PFSK-1 (cell line): ENCODE data around the gene RPS5.

Experiments used
- FOXP2 ChIP-seq: optimal IDR thresholded peaks from 2 replicates; pipeline ENCODE3; 2011; ENCODE audit warnings: borderline replicate concordance, control low read depth, inconsistent platforms; ENCODE audit not compliant: insufficient read depth; ENCODE audit errors: extremely low read length, extremely low read depth
- POLR2AphosphoS5 ChIP-seq: IDR thresholded peaks from 2 replicates; pipeline ENCODE4 v1.6.1; 2012; ENCODE audit warnings: low read depth, mild to moderate bottlenecking, control low read depth, low read length, moderate library complexity
- SIN3A ChIP-seq: IDR thresholded peaks from 2 replicates; pipeline ENCODE4 v1.6.1; 2012; ENCODE audit warnings: mild to moderate bottlenecking, low read length, moderate library complexity, borderline replicate concordance; ENCODE audit not compliant: insufficient read depth
- TAF1 ChIP-seq: IDR thresholded peaks from 2 replicates; pipeline ENCODE4 v1.6.1; 2012; ENCODE audit warnings: low read length, control low read depth, borderline replicate concordance; ENCODE audit not compliant: insufficient read depth
- TF ChIP-seq, protein P1 (sequence below), 2 experiments: IDR thresholded peaks; 2 replicates each; pipeline versions ENCODE4 v1.6.1 to v1.8.0; 2011 to 2012; ENCODE audit warnings: low read depth in 2 of 2, low read length in 2 of 2, control low read depth in 1 of 2, inconsistent platforms in 1 of 2, mild to moderate bottlenecking in 1 of 2, moderate library complexity in 1 of 2; ENCODE audit not compliant: insufficient read depth in 1 of 2

DNA sequence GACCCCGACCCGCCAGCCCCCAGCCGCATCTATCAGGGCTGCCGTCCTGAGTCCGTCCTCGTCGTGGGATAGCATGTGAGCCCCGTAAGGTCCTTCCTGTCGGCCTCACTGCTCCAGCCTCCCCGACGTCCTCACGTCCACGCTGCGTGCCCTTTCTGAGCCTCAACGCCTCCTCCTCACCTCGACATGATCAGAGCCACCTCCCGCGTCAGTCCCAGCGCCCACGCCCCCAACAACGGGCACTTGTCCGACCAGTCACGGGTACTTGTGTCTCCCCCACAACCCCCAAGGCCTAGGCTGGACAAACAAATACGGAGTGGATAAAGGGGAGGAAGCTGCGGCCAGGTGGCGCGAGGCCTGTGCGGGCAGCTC lies 25.2 kb upstream of the RPS5 start:
- TF ChIP-seq TAF1, result no peak
- TF ChIP-seq, protein P1, sequence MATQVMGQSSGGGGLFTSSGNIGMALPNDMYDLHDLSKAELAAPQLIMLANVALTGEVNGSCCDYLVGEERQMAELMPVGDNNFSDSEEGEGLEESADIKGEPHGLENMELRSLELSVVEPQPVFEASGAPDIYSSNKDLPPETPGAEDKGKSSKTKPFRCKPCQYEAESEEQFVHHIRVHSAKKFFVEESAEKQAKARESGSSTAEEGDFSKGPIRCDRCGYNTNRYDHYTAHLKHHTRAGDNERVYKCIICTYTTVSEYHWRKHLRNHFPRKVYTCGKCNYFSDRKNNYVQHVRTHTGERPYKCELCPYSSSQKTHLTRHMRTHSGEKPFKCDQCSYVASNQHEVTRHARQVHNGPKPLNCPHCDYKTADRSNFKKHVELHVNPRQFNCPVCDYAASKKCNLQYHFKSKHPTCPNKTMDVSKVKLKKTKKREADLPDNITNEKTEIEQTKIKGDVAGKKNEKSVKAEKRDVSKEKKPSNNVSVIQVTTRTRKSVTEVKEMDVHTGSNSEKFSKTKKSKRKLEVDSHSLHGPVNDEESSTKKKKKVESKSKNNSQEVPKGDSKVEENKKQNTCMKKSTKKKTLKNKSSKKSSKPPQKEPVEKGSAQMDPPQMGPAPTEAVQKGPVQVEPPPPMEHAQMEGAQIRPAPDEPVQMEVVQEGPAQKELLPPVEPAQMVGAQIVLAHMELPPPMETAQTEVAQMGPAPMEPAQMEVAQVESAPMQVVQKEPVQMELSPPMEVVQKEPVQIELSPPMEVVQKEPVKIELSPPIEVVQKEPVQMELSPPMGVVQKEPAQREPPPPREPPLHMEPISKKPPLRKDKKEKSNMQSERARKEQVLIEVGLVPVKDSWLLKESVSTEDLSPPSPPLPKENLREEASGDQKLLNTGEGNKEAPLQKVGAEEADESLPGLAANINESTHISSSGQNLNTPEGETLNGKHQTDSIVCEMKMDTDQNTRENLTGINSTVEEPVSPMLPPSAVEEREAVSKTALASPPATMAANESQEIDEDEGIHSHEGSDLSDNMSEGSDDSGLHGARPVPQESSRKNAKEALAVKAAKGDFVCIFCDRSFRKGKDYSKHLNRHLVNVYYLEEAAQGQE (IDR thresholded peaks at IDR 0.05; ENCODE audit: insufficient read depth in 1 of 2, low read depth in 2 of 2, low read length in 2 of 2), result no peak
- no peak for TF ChIP-seq SIN3A
- no peak for TF ChIP-seq POLR2AphosphoS5
- TF ChIP-seq FOXP2, result peak; percentile 53
